AG10803 (cell line): ENCODE data around the gene ABCG8.

Experiments
- DNase-seq: peaks from one replicate; pipeline ENCODE4 v3.0.0; 2010; ENCODE audit warnings: low read depth
- H3K4me3 ChIP-seq: 2 replicates; pipeline ENCODE4 v1.5.1; 2011; ENCODE audit warnings: mild to moderate bottlenecking, low read length, control low read depth
- TF ChIP-seq, protein P1 (sequence below): conservative IDR thresholded peaks from 2 replicates; pipeline ENCODE4 v1.5.1; 2011; ENCODE audit warnings: mild to moderate bottlenecking, low read length, control low read depth, inconsistent platforms

ABCG8 gene

DNA sequence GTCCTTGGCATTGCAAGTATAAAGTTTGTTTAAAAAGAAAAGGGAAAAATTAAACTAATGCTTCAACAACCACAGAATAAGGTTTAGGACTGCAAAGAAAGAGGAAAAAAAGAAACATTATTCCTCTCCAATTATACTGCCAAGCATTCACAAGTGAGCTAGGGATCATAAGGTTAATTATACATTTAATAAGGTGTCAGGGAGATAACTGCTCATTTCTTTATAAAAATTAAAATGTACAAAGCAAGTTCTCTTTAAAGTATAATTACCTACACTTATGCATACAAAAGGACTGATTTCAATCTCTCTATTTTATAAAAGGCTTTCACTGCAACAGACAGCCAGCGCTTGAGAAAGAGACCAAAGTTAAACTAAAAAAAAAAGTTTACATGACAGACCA is 58.1 kb downstream of the ABCG8 start:
- no peak overlapping the region for H3K4me3 ChIP-seq
- TF ChIP-seq, protein P1, sequence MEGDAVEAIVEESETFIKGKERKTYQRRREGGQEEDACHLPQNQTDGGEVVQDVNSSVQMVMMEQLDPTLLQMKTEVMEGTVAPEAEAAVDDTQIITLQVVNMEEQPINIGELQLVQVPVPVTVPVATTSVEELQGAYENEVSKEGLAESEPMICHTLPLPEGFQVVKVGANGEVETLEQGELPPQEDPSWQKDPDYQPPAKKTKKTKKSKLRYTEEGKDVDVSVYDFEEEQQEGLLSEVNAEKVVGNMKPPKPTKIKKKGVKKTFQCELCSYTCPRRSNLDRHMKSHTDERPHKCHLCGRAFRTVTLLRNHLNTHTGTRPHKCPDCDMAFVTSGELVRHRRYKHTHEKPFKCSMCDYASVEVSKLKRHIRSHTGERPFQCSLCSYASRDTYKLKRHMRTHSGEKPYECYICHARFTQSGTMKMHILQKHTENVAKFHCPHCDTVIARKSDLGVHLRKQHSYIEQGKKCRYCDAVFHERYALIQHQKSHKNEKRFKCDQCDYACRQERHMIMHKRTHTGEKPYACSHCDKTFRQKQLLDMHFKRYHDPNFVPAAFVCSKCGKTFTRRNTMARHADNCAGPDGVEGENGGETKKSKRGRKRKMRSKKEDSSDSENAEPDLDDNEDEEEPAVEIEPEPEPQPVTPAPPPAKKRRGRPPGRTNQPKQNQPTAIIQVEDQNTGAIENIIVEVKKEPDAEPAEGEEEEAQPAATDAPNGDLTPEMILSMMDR = no peak
- no peak for DNase-seq

GRCh38 chr2:43897492-43897891 is 58.7 kb downstream of the ABCG8 start:
- no peak for DNase-seq
- TF ChIP-seq, protein P1 = no peak

DNA sequence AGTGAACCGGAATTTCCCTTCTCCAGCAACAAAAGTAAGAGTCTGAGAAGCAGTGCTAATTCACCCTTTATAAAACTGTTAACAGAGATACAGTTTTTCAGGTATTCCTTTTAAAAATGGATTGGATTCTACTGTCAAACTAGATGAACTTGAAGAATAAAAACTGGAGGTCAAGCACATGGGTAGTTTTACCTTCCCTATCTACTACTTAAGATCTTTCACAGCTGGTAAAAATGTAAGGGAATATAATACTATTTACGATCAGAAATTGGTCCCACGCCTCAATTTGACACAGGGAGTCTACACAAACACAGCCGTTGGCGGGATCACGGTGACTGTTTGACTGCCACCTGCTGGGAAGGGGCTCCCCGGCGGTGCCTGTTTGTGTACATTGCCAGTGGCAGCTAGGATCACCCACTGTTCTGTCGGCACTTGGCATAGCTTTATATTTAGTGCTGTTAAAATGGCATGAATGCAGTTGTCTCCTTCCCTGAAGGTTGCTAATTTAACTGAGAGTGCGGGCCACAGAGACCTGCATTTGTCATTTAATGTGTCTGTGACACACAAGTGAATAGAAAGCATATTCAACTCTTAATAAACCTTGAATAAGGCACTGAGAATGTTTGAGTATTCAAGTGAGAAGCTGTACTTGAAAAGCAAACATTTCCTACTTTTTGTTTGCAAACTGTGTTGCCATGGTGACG is 59.5 kb downstream of the ABCG8 start:
- TF ChIP-seq, protein P1 = peak; percentile 10; the same call in 1 of the 2 replicates
- no peak overlapping the region for H3K4me3 ChIP-seq
- DNase-seq = no peak

More at GRCh38 chr2:43897492-43897891, 58.7 kb downstream of the ABCG8 start:
- no peak overlapping the region for H3K4me3 ChIP-seq

DNA sequence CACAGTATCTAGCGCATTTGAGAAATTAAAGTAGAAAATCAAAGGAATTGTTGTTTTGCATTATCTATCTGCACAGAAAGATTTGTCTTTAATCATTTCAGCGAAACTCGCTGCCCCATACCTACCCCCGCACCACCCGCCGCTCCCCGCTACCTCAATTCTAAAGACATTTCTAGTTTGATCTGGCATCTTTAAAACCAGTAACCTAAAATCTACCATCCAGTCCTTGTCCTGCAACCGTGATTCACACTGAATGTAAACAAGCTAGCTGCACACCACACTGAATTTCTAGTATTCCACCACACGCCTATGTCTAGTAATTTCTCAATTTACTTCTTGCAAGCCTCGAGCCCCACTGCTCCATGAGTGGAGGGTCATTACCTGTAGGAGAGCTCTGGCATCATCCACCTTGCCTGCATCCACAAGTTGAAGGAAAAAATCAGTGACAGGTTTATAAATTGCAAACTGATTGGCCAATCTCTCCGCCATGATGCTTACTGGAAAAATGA is 60.1 kb downstream of the ABCG8 start:
- no peak for DNase-seq
- TF ChIP-seq, protein P1 = no peak
- H3K4me3 ChIP-seq = no peak overlapping the region

DNA sequence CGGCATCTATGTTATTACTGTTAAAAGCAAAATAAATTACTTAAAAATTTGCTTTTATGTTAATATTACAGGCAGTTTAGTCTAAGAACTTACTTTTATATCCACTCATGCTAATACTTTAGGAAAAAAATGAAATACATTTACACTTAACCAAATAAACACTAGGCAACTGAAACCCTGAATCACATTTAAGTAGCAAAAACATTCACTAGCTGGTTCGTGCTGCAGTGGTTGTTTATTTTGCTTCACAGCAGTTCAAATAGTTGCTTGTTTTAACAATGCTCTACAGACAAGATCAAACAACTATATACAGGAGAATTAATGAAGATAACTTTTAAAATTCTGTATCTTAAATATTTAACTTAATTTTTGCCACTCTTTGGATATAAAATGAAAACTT is 60.8 kb downstream of the ABCG8 start:
- TF ChIP-seq, protein P1 = no peak
- DNase-seq = no peak
- H3K4me3 ChIP-seq = no peak overlapping the region

- no peak overlapping the region for H3K4me3 ChIP-seq
- TF ChIP-seq, protein P1 = no peak
- no peak for DNase-seq
These were observed 66.6 kb downstream of the ABCG8 start for GRCh38 chr2:43905371-43905803.

DNA sequence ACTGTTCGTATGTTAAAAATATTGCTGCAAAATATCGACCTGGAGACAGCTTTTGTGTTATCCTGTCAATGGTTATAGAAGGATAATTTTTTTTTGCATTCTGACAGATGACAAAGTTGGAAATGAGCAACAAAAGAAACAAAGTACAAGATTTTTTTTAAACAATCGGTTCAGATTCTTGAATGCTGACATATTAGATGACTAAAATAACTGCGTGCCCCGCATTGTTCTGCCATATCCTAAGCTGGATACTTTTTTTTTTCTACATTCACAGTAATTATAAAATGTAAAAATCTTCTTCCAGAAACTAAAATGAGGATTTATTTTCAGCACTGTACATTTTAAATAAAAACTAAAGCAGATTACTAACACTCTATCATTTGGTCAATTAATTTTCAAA is 67.1 kb downstream of the ABCG8 start:
- no peak overlapping the region for H3K4me3 ChIP-seq
- no peak for DNase-seq
- TF ChIP-seq, protein P1 = no peak
